A549 (cell line): ENCODE results near the gene TGFBR1. TPM values are rescaled to one million over a fixed set of nuclear protein-coding genes. Genes with fewer than 3 reads are reported as not detected.

Experiments
- ATAC-seq, 2 experiments: fragments of 200-7000 bp in 1 of 2; fragments of >200 bp in 1 of 2; cut with Nextera tagmentation in 1 of 2; cut with Tn5 transposase in 1 of 2; 3 replicates each; pipeline versions ENCODE4 v1.8.0 to v1.9.1; 2018 to 2020; ENCODE audit warnings: mild to moderate bottlenecking in 1 of 2, moderate library complexity in 1 of 2
- CTCF ChIA-PET: fragments of 300-600 bp; sonication (Branson Sonifier 250); formaldehyde crosslinking; extraction: SDS; loops from one replicate; lab custom pipeline; 2021; ENCODE audit warnings: antibody characterized with exemption, inconsistent platforms; lab: Yijun Ruan, JAX
- POLR2A ChIA-PET: fragments of 350-600 bp; formaldehyde crosslinking; extraction: SDS; loops from one replicate; lab custom pipeline; 2021; ENCODE audit warnings: antibody characterized with exemption, inconsistent platforms; lab: Yijun Ruan, JAX
- DNase-seq, 2 experiments: peaks; one replicate each; pipeline versions ENCODE4 v3.0.0 to v3.0.0-alpha.2; 2011 to 2016; ENCODE audit warnings: low read depth in 1 of 2, low spot score in 1 of 2
- FAIRE-seq: peaks from 2 replicates; lab custom pipeline; 2011; peaks lifted over from hg19 to GRCh38; lab: Jason Lieb, UNC
- H3K27ac ChIP-seq, 2 experiments: fragments of >200 bp; sonication (Bioruptor Twin); formaldehyde crosslinking; 3 replicates each; pipeline ENCODE4 v1.5.1; 2016 to 2017
- H3K4me1 ChIP-seq: fragments of >200 bp; sonication (Bioruptor Twin); formaldehyde crosslinking; 3 replicates; pipeline ENCODE4 v1.6.1; 2016
- H3K4me2 ChIP-seq: fragments of >200 bp; sonication (Bioruptor Twin); formaldehyde crosslinking; 3 replicates; pipeline ENCODE4 v1.6.1; 2016
- H3K4me3 ChIP-seq: fragments of >200 bp; sonication (Bioruptor Twin); formaldehyde crosslinking; 3 replicates; pipeline ENCODE4 v1.5.1; 2016
- H3K9me3 ChIP-seq: fragments of >200 bp; sonication (Bioruptor Twin); formaldehyde crosslinking; 3 replicates; pipeline ENCODE4 v1.6.1; 2016
- CBX2 ChIP-seq: fragments of 200-600 bp; sonication (generic); IDR thresholded peaks from 2 replicates; pipeline ENCODE4 v1.6.1; 2016; ENCODE audit warnings: low read depth, mild to moderate bottlenecking, borderline replicate concordance
- CEBPB ChIP-seq, 2 experiments: fragments of >200 bp in 1 of 2; sonication (Bioruptor Twin) in 1 of 2; formaldehyde crosslinking in 1 of 2; IDR thresholded peaks; 2 replicates each; pipeline ENCODE4 v1.6.1; 2012 to 2016
- EHF ChIP-seq: fragments of 250-450 bp; sonication (Bioruptor Pico); IDR thresholded peaks from 2 replicates; pipeline ENCODE4 v1.5.0; 2020; ENCODE audit warnings: mild to moderate bottlenecking
- FOSB ChIP-seq: fragments of 250-450 bp; sonication (Bioruptor Pico); IDR thresholded peaks from 2 replicates; pipeline ENCODE4 v1.5.0; 2020; ENCODE audit warnings: mild to moderate bottlenecking, moderate library complexity
- FOXS1 ChIP-seq: fragments of 250-450 bp; sonication (Bioruptor Pico); IDR thresholded peaks from 2 replicates; pipeline ENCODE4 v1.5.0; 2020; ENCODE audit warnings: mild to moderate bottlenecking, moderate library complexity
- JUN ChIP-seq, 2 experiments: fragments of >200 bp; sonication (Bioruptor Twin); formaldehyde crosslinking; IDR thresholded peaks; 2 replicates in 1 of 2; 3 replicates in 1 of 2; pipeline ENCODE4 v1.6.1; 2016 to 2017
- MAFK ChIP-seq: fragments of 450-650 bp; IDR thresholded peaks from 2 replicates; pipeline ENCODE4 v1.6.1; 2014; ENCODE audit not compliant: partially characterized antibody
- NR3C1 ChIP-seq: fragments of >200 bp; sonication (Bioruptor Twin); formaldehyde crosslinking; IDR thresholded peaks from 3 replicates; pipeline ENCODE4 v1.6.1; 2017
- PHF8 ChIP-seq: fragments of 200-600 bp; sonication (generic); IDR thresholded peaks from 2 replicates; pipeline ENCODE4 v1.6.1; 2016; ENCODE audit warnings: low read depth, mild to moderate bottlenecking, antibody characterized with exemption, moderate library complexity, borderline replicate concordance
- POLR2AphosphoS2 ChIP-seq: conservative IDR thresholded peaks from 2 replicates; pipeline ENCODE4 v1.6.1; 2012; ENCODE audit warnings: low read length, improper control_type of control experiment, inconsistent platforms
- RAD21 ChIP-seq, 2 experiments: fragments of >200 bp in 1 of 2; sonication (Bioruptor Twin) in 1 of 2; formaldehyde crosslinking in 1 of 2; IDR thresholded peaks in 1 of 2; conservative IDR thresholded peaks in 1 of 2; 2 replicates in 1 of 2; 3 replicates in 1 of 2; pipeline ENCODE4 v1.6.1; 2012 to 2018; ENCODE audit warnings: inconsistent platforms in 1 of 2
- RARB ChIP-seq: fragments of 250-450 bp; sonication (Bioruptor Pico); IDR thresholded peaks from 2 replicates; pipeline ENCODE4 v1.8.0; 2021; ENCODE audit warnings: mild to moderate bottlenecking, moderate library complexity
- WGBS: methylation state at CpG from one replicate; pipeline ENCODE4 v1.1.6; 2017; ENCODE audit errors: missing lambda C conversion rate; 5-methylcytosine and 5-hydroxymethylcytosine counted together
- polyA plus RNA-seq, 4 experiments: library from polyadenylated mRNA; depleted of rRNA in 3 of 4; stranded (reverse); fragments of >200 nt; fragmentation: RNase III in 1 of 4; extraction: RNeasy Plus Mini Kit Qiagen cat#74134 plus additional on column Dnase treatment in 1 of 4; gene quantifications; 2 replicates in 3 of 4; 3 replicates in 1 of 4; pipeline ENCODE4 v1.2.3, GENCODE V29; 2011 to 2017
- TF ChIP-seq, protein P1 (sequence below): fragments of >200 bp; sonication (Bioruptor Twin); formaldehyde crosslinking; IDR thresholded peaks from 2 replicates; pipeline ENCODE4 v1.6.1; 2016
- TF ChIP-seq, protein P2 (sequence below): IDR thresholded peaks from 2 replicates; pipeline ENCODE4 v1.6.1; 2012
- TF ChIP-seq, protein P3 (sequence below): IDR thresholded peaks from 2 replicates; pipeline ENCODE4 v1.6.1; 2012; ENCODE audit warnings: low read depth, borderline replicate concordance
- TF ChIP-seq, protein P4 (sequence below): fragments of 200-600 bp; sonication (generic); IDR thresholded peaks from 2 replicates; pipeline ENCODE4 v1.6.1; 2016; ENCODE audit warnings: antibody characterized with exemption, mild to moderate bottlenecking, moderate library complexity
- TF ChIP-seq, protein P5 (sequence below): fragments of 250-450 bp; sonication (Bioruptor Pico); IDR thresholded peaks from 2 replicates; pipeline ENCODE4 v1.5.0; 2021; ENCODE audit warnings: mild to moderate bottlenecking, moderate library complexity, borderline replicate concordance

Gene TGFBR1
- polyA plus RNA-seq, 2 of the 4 experiments (the other 2 are of a cell fraction) = 25.8 to 45.5 TPM

DNA sequence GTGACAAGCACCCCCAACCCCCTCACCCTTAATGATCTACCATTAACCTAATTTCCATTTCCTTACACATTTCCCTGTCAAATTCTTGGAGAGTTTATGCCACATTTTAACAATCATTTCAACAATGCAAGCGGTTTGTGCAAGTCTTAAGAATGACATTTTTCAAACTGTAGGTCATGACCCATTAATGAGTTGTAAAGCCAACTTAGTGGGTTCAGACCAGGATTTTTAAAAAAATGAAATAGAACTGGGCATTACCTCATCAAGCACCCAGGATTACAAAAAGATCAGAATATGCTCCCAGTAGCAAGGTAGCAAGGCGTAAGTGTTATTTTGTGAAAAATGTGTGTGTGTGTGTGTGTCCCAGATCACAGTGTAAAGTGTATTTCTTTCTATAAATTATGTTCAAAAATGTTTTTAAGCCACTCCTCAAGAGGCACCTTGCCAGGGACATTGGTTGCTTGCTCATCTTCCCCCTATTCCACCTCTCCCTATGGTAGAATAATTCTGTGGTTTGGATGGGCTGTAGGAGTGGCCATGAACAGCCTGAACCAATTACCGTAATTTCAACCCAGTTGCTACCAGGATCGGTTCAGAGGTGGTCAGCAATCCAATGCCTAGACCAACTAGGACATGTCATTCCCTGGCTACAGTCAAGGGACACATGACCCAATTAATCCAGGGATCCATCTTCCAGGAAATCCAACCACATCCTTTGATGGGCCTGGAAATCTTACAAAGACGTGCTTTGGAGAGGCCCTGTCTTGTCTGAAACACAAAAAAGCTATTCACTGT, 14.4 kb upstream of the TGFBR1 start:
- Histone ChIP-seq H3K9me3 (peaks cover 20% of the 10 kb centered on the region), H3K4me1 (no peaks in the 10 kb centered on the region), H3K4me2 (no peak overlapping the region), H3K4me3 (no peak overlapping the region), H3K27ac (no peak overlapping the region)
- TF ChIP-seq RARB (CRISPR knock-in tag) (no peak), CBX2 (no peak), MAFK (no peak), FOXS1 (CRISPR knock-in tag) (no peak), RAD21 (conservative IDR thresholded peaks at IDR 0.05 in 1 of 2, IDR thresholded peaks at IDR 0.05 in 1 of 2) (no peak), FOSB (no peak), EHF (CRISPR knock-in tag) (no peak), CEBPB (IDR thresholded peaks at IDR 0.05) (no peak), JUN (IDR thresholded peaks at IDR 0.05) (no peak), NR3C1 (no peak), PHF8 (no peak), POLR2AphosphoS2 (no peak)
- TF ChIP-seq, protein P1, sequence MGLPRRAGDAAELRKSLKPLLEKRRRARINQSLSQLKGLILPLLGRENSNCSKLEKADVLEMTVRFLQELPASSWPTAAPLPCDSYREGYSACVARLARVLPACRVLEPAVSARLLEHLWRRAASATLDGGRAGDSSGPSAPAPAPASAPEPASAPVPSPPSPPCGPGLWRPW = no peak
- TF ChIP-seq, protein P2, sequence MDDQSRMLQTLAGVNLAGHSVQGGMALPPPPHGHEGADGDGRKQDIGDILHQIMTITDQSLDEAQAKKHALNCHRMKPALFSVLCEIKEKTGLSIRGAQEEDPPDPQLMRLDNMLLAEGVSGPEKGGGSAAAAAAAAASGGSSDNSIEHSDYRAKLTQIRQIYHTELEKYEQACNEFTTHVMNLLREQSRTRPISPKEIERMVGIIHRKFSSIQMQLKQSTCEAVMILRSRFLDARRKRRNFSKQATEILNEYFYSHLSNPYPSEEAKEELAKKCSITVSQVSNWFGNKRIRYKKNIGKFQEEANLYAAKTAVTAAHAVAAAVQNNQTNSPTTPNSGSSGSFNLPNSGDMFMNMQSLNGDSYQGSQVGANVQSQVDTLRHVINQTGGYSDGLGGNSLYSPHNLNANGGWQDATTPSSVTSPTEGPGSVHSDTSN = no peak
- TF ChIP-seq, protein P3, sequence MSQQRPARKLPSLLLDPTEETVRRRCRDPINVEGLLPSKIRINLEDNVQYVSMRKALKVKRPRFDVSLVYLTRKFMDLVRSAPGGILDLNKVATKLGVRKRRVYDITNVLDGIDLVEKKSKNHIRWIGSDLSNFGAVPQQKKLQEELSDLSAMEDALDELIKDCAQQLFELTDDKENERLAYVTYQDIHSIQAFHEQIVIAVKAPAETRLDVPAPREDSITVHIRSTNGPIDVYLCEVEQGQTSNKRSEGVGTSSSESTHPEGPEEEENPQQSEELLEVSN = no peak
- TF ChIP-seq, protein P4, sequence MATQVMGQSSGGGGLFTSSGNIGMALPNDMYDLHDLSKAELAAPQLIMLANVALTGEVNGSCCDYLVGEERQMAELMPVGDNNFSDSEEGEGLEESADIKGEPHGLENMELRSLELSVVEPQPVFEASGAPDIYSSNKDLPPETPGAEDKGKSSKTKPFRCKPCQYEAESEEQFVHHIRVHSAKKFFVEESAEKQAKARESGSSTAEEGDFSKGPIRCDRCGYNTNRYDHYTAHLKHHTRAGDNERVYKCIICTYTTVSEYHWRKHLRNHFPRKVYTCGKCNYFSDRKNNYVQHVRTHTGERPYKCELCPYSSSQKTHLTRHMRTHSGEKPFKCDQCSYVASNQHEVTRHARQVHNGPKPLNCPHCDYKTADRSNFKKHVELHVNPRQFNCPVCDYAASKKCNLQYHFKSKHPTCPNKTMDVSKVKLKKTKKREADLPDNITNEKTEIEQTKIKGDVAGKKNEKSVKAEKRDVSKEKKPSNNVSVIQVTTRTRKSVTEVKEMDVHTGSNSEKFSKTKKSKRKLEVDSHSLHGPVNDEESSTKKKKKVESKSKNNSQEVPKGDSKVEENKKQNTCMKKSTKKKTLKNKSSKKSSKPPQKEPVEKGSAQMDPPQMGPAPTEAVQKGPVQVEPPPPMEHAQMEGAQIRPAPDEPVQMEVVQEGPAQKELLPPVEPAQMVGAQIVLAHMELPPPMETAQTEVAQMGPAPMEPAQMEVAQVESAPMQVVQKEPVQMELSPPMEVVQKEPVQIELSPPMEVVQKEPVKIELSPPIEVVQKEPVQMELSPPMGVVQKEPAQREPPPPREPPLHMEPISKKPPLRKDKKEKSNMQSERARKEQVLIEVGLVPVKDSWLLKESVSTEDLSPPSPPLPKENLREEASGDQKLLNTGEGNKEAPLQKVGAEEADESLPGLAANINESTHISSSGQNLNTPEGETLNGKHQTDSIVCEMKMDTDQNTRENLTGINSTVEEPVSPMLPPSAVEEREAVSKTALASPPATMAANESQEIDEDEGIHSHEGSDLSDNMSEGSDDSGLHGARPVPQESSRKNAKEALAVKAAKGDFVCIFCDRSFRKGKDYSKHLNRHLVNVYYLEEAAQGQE = no peak
- TF ChIP-seq, protein P5, sequence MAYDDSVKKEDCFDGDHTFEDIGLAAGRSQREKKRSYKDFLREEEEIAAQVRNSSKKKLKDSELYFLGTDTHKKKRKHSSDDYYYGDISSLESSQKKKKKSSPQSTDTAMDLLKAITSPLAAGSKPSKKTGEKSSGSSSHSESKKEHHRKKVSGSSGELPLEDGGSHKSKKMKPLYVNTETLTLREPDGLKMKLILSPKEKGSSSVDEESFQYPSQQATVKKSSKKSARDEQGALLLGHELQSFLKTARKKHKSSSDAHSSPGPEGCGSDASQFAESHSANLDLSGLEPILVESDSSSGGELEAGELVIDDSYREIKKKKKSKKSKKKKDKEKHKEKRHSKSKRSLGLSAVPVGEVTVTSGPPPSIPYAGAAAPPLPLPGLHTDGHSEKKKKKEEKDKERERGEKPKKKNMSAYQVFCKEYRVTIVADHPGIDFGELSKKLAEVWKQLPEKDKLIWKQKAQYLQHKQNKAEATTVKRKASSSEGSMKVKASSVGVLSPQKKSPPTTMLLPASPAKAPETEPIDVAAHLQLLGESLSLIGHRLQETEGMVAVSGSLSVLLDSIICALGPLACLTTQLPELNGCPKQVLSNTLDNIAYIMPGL = no peak
- ATAC-seq (no peak), FAIRE-seq (no peak), DNase-seq (no peak)
- ChIA-PET CTCF (interaction anchor here (1.3 kb wide), 1 partner anchor 11 kb away, joined by 3 read pairs; no protein-coding TSS in a partner anchor), POLR2A (no interaction called here)
- 44% methylated on average over 5 of the region's 5 CpGs for WGBS
